GM19372 (cell line): ENCODE results near the gene TNFRSF6B.
"Not testable (repeated sequence)": the region's sequence is repeated elsewhere in the genome, so short reads cannot be mapped to it uniquely, and the experiment has no call there.

ENCODE experiments used
- ATAC-seq: cut with Tn5 transposase; IDR thresholded peaks from one replicate; pipeline ENCODE4 v1.9.1; 2021; ENCODE audit warnings: mild to moderate bottlenecking, low read depth, moderate library complexity; ENCODE audit not compliant: unreplicated experiment

Gene TNFRSF6B, protein sequence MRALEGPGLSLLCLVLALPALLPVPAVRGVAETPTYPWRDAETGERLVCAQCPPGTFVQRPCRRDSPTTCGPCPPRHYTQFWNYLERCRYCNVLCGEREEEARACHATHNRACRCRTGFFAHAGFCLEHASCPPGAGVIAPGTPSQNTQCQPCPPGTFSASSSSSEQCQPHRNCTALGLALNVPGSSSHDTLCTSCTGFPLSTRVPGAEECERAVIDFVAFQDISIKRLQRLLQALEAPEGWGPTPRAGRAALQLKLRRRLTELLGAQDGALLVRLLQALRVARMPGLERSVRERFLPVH

GRCh38 chr20:63696628-63697356, at the start of gene TNFRSF6B:
Gene TNFRSF6B, plus strand, starts transcription at chr20:63696652. Its CDS starts 116 bp downstream, at chr20:63696768.
- ATAC-seq = no peak

DNA sequence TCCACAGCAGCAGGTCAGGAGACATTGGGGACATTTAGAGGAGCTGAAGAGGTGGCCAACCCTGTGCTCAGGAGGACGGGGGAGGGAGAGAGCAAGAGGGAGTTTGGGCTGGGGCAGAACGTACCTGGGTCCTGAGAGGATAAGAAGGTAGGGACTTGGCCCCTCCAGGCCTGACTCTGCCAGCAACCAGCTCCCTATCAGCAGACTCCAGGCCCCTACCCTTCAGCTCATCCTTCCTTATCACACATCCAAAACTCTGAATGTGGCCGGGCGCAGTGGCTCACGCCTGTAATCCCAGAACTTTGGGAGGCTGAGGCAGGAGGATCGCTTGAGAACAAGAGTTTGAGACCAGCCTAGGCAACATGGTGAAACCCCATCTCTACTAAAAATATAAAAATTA, 48.3 kb upstream of the TNFRSF6B start:
- ATAC-seq = no peak

- no peak for ATAC-seq
Measured at GRCh38 chr20:63648895-63649589, 47.4 kb upstream of the TNFRSF6B start.

GRCh38 chr20:63650486-63650885, 46.0 kb upstream of the TNFRSF6B start:
- ATAC-seq = not testable (repeated sequence)

DNA sequence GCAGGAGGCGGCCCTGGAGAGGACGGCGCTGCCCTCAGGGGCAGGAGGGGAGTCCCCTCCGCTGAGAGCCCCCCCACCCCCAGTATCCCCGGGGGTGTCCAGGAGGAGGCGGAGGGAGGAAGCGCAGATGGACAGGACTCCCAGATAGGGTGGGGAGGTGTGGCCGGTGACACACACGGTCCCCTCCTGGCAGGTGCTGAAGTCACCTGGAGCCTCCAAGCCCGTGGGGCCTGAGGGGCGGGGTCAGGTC, 44.6 kb upstream of the TNFRSF6B start:
- no peak for ATAC-seq

DNA sequence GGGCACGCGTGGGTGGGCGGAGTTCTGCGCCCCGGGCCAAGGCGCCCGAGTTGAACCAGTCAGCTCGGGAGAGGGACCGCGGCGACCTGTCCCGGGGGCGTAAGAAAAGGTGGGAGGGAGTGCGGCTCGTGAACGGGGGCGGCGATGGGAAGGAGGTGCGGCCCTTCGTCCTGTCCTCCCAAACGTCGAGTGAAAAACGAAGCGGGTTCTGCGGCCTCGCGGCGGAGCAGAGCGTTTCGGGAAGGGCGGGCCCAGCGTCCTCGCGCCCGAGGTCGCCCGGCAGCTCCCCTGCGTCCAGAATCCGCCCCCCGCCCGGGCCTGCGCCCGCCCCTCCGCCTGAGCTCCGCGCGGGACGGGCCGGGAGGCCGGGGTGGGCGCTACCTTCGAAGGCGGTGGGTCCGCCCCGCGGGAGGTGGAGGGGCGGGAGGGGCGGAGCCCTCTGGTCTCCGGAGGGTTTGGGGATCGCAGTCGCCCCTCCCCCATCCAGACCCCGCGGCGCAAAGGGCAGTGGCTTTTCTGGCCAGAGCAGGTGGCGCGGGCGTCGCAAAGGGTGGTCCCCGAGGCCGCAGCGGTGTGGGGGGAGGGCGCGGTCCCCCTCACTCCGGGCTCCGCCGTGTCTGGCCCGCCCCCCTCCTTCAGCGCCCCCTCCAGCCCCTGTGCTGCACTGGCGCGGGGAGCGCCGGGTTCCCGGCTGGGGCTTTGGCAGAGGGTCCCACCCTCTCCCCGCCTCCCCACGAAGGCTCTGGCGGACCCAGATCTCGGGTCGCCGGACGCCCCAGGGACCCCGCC, 44.1 kb upstream of the TNFRSF6B start:
- ATAC-seq = no peak

DNA sequence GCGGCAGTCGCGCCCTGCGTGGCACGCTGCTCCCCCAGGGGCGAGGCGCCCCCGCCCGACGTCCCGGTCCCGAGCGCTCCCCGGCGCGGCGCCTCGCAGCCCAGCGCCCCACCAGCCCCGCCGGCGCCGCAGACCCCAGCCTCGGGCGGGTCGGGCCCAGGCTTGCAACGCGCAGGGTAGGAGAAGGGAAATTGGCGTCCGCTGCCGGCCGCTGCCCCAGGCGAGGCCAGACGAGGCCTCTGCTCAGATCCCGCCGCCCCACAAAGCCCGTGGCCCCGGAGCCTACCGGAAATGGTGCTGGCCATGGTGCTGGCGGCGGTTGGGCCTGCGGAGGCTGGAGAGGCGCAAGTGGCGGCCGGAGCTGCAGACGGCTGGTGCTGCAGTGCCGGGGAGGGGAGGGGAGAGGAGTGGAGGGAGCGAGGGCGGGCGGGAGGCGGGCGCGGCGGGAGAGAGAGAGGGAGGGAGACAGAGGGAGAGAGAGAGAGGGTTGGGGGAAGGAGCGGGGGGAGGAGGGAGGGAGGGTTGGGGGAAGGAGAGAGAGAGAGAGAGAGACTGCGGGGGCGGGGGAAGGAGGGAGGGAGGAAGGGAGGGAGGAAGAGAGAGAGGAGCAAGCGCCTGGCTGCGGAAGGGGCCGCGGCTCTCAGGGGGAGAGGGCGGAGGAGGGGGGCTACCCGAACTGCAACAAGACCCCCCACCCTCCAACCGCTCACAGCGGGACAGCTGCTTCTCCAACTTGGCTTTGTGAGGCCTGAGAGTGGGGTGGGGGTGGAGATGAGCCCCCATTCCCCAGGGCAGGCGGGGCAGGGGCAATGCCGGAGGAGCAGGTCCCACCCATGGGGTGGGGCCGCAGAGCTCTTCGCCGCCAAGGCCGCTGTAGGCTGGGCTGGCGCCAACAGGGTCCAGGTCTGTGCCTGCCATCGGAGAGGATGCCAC, 43.1 kb upstream of the TNFRSF6B start, which contains the start of gene STMN3:
Gene STMN3, minus strand, starts transcription at position 384 of the 933 bp plus-strand sequence. Its CDS starts 79 bp downstream, at position 305.
- ATAC-seq = no peak

- ATAC-seq = no peak
Measured at GRCh38 chr20:63653974-63654668, 42.3 kb upstream of the TNFRSF6B start.

- ATAC-seq = no peak
Measured at GRCh38 chr20:63655249-63655648, 41.2 kb upstream of the TNFRSF6B start.

- no peak for ATAC-seq
Measured at GRCh38 chr20:63656451-63656850, 40.0 kb upstream of the TNFRSF6B start.

- ATAC-seq = no peak
Measured at GRCh38 chr20:63657260-63657936, 39.1 kb upstream of the TNFRSF6B start.

DNA sequence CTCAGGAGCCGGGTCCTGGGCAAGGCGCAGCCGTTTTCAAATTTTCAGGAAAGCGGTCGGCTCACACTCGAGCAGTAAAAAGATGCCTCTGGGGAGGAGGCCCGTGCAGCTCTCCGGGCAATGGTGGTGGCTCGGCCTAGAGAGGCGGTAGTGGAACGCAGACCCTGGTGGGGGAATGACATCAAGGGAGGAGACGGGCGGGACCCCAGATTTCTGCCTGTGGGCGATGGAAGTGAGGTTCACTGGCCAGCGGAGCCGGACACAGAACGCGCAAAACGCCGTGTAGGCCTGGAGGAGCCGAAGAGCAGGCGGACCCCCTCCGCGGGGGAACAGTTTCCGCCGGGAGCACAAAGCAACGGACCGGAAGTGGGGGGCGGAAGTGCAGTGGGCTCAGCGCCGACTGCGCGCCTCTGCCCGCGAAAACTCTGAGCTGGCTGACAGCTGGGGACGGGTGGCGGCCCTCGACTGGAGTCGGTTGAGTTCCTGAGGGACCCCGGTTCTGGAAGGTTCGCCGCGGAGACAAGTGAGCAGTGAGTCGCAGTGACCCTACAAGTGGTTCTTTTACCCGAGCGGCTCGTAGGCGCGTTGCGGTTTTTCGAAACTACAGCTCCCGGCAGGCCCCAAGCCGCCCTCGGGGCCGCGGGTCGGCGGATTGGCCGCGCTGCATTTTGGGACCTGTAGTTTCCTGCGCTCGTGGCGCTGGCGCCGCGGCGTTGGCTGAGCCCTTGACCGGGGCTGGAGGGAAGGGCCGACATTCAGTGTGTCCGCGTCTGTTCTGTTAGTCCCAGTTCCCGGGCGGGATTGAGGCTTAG, 38.3 kb upstream of the TNFRSF6B start, which contains the start of gene RTEL1:
Gene RTEL1, plus strand, starts transcription at position 376 of the 812 bp plus-strand sequence. CDS start 1,091 bp downstream, outside the sequence.
- ATAC-seq = peak; percentile 86

DNA sequence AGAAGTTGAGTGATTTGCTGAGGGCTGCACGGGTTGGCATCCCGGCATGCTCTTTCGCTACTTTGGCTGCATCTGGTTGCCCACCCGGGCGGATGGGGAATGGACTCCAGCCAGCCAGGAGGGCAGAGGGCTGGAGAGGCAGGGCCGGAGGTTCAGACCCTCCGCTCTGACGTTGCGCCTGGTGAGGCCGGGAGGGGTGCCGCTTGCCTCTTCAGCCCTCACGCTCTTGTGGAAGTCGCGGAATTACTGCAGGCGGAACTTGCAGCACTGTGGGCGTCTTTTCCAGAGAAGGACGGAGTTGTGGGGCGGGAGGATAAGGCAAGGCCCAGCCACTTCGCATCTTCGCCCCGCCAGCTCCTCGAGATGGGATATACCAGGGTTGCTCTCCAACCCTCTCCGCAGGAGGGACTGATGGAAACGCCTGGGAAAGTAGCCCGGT, 37.7 kb upstream of the TNFRSF6B start:
- ATAC-seq = peak; percentile 26

GRCh38 chr20:63659370-63659769, 37.1 kb upstream of the TNFRSF6B start:
- no peak for ATAC-seq

DNA sequence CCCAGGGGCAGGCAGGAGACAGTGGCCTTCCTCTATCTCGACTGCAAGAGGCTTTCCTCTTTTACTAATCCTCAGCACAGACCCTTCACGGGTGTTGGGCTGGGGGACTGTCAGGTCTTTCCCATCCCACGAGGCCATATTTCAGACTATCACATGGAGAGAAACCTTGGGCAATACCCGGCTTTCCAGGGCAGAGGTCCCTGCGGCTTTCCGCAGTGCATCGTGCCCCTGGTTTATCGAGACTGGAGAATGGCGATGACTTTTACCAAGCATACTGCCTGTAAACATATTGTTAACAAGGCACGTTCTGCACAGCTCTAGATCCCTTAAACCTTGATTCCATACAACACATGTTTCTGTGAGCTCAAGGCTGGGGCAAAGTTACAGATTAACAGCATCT, 36.3 kb upstream of the TNFRSF6B start:
- not testable (repeated sequence) for ATAC-seq

DNA sequence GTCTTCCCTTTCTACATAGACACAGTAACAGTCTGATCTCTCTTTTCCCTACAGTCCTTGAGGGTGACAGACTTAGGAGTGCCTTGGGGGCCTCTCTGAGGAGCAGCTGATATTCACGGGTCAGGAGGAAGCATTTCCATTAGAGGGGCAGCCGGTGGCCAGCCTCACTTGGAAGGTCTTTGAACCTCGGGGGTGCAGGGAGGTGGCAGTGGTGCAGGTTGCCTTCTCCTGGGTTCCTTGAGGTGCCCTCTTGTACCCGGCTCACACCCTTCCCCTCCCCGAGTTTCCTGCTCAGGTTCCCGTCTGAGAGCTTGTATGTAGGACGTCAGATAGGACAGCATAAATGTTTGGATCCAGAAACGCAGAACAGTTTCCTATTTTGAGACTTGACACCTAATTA, 35.8 kb upstream of the TNFRSF6B start:
- no peak for ATAC-seq

DNA sequence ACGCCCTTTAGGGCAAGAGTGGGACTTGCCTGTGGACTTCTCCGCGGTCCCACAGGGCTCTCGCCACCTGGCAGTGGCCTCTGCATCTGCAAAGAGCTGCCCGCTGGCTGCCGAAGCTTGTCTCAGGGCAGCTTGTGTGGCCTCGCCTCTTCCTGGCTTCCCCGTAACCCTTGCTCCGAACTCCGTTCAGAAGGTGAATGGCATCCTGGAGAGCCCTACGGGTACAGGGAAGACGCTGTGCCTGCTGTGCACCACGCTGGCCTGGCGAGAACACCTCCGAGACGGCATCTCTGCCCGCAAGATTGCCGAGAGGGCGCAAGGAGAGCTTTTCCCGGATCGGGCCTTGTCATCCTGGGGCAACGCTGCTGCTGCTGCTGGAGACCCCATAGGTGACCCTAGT, 35.3 kb upstream of the TNFRSF6B start:
- ATAC-seq = no peak
